Gastroesophageal sphincter (tissue), 4 donors: ENCODE measurements around the gene MTR. TPM values are rescaled to one million over a fixed set of nuclear protein-coding genes. Genes with fewer than 3 reads are reported as not detected.

Source experiments
- ATAC-seq: fragments of 150-250 bp; one replicate; pipeline ENCODE4 v1.9.1; 2016; ENCODE audit warnings: mild to moderate bottlenecking, moderate library complexity
- H3K27ac ChIP-seq, 4 donors: fragments of 200-600 bp; sonication (generic) in 3 of 4; 1 replicate in 3 of 4; 2 replicates in 1 of 4; pipeline ENCODE4 v1.5.1; 2016 to 2019
- H3K27me3 ChIP-seq: fragments of 200-600 bp; sonication (generic); one replicate; pipeline ENCODE4 v1.5.1; 2019
- H3K36me3 ChIP-seq, 2 donors: fragments of 200-600 bp; sonication (generic); one replicate each; pipeline ENCODE4 v1.5.1; 2019; ENCODE audit warnings: control low read depth in 1 of 2
- H3K4me1 ChIP-seq, 3 donors: fragments of 200-600 bp; sonication (generic); 1 replicate in 2 of 3; 2 replicates in 1 of 3; pipeline ENCODE4 v1.5.1; 2016 to 2019; ENCODE audit warnings: control low read depth in 2 of 3
- H3K4me3 ChIP-seq, 2 donors: fragments of 200-600 bp; sonication (generic); one replicate each; pipeline ENCODE4 v1.5.1; 2019; ENCODE audit warnings: mild to moderate bottlenecking in 1 of 2, moderate library complexity in 1 of 2
- H3K9me3 ChIP-seq, 3 donors: fragments of 200-600 bp; sonication (generic); one replicate each; pipeline ENCODE4 v1.5.1; 2017 to 2019; ENCODE audit warnings: control low read depth in 2 of 3
- CTCF ChIP-seq, 4 experiments: fragments of 200-600 bp in 2 of 4; fragments of 450-650 bp in 2 of 4; sonication (generic) in 1 of 4; IDR thresholded peaks; one replicate each; pipeline ENCODE4 v1.5.1; 2017 to 2019; ENCODE audit warnings: antibody characterized with exemption in 4 of 4, mild to moderate bottlenecking in 2 of 4, moderate library complexity in 2 of 4
- EP300 ChIP-seq: sonication (generic); formaldehyde crosslinking; IDR thresholded peaks from one replicate; pipeline ENCODE4 v1.6.1; 2017; ENCODE audit warnings: antibody characterized with exemption, mild to moderate bottlenecking
- POLR2A ChIP-seq, 2 donors: fragments of 450-650 bp; IDR thresholded peaks; one replicate each; pipeline ENCODE4 v1.6.1; 2017; ENCODE audit warnings: antibody characterized with exemption in 2 of 2, mild to moderate bottlenecking in 2 of 2, moderate library complexity in 1 of 2
- POLR2AphosphoS5 ChIP-seq: sonication (generic); formaldehyde crosslinking; IDR thresholded peaks from one replicate; pipeline ENCODE4 v1.6.1; 2017; ENCODE audit warnings: antibody characterized with exemption
- WGBS, 2 donors: methylation state at CpG; one replicate each; pipeline ENCODE4 v1.1.5; 2018; ENCODE audit warnings: low coverage in 1 of 2; 5-methylcytosine and 5-hydroxymethylcytosine counted together
- total RNA-seq, 4 donors: library from RNA; depleted of rRNA; stranded (reverse); fragments of >200 nt; gene quantifications; one replicate each; pipeline ENCODE4 v1.1.0, GENCODE V29; 2016

The MTR gene
- total RNA-seq, 4 donors from 2014 or later: 34.6 to 50.3 (median 38.9) TPM

DNA sequence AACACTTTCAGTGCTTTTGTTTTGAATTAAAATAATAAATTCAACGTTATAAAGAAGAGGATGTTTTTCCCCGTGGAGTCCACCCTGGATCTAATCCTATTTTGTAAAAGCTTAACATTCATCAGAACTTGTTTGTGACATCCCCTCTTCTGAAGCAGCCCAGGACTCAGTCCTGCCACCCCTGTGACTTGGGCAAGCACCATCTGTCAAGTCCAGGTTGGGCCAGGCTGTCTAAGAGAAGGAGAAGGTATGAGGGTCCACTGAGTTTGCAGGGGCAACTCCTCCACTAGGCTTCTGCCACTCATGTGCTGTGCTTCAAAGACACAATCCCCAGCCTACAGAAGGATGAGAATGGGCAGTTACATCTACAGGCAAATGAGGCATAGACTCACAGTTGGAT lies 149.5 kb downstream of the MTR start:
- no peak overlapping the region for H3K27ac ChIP-seq
- no peaks in the 10 kb centered on the region for H3K36me3 ChIP-seq
- TF ChIP-seq POLR2AphosphoS5 (no peak), POLR2A (IDR thresholded peaks at IDR 0.05) (no peak), CTCF (IDR thresholded peaks at IDR 0.05) (no peak), EP300 (no peak)
- H3K4me1 ChIP-seq: no peaks in the 10 kb centered on the region
- H3K9me3 ChIP-seq: no peaks in the 10 kb centered on the region
- H3K4me3 ChIP-seq: no peak overlapping the region
- no peak for ATAC-seq
- no peaks in the 10 kb centered on the region for H3K27me3 ChIP-seq
- WGBS, 2 donors: 37 to 67% methylated on average over 2 of the region's 2 CpGs

- no peaks in the 10 kb centered on the region for H3K4me1 ChIP-seq
- no peak overlapping the region for H3K27ac ChIP-seq
- no peaks in the 10 kb centered on the region for H3K27me3 ChIP-seq
- no peaks in the 10 kb centered on the region for H3K9me3 ChIP-seq
- H3K36me3 ChIP-seq: no peaks in the 10 kb centered on the region
- no peak overlapping the region for H3K4me3 ChIP-seq
- no peak for TF ChIP-seq CTCF (IDR thresholded peaks at IDR 0.05)
- no peak for TF ChIP-seq POLR2AphosphoS5
- TF ChIP-seq POLR2A (IDR thresholded peaks at IDR 0.05): no peak
- TF ChIP-seq EP300: no peak
- ATAC-seq: no peak
- WGBS, 2 donors: 100% methylated on average over 1 to 3 of the region's 3 CpGs
Observed at GRCh38 chr1:236945002-236945401, 149.9 kb downstream of the MTR start.

- Histone ChIP-seq H3K27me3 (no peaks in the 10 kb centered on the region), H3K27ac (no peak overlapping the region), H3K4me3 (no peak overlapping the region), H3K9me3 (no peaks in the 10 kb centered on the region), H3K4me1 (peaks cover 0 to 13% (median 0%) of the 10 kb centered on the region in 3 donors), H3K36me3 (no peaks in the 10 kb centered on the region)
- TF ChIP-seq EP300 (no peak), POLR2AphosphoS5 (no peak), CTCF (IDR thresholded peaks at IDR 0.05) (no peak), POLR2A (IDR thresholded peaks at IDR 0.05) (no peak)
- WGBS, 2 donors: 54% methylated on average over 8 of the region's 8 CpGs; no CpG with 5 or more reads in 1 of the 2 donors
- no peak for ATAC-seq
Observed at GRCh38 chr1:236947794-236948193, 152.7 kb downstream of the MTR start.

DNA sequence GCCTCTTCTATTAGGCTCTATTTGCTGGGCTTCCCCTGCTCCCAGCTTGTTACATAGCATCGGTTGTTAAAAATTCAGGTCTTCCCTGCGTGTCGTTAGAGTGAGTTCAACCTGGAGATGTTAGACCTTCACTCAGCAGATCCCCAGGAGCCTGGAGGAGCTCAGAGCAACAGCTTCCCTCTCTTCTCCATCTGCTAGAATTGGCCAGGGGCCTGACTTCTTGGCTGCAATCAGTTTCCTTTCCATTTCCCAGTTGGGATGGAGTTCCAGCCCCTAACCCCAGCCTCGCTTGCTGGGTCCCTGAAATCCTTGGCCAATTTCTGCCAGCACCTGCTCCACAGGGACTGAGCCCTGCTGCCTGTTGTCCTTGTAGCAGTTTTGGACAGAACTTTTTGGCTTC lies 153.3 kb downstream of the MTR start:
- H3K4me3 ChIP-seq: no peak overlapping the region
- no peak for TF ChIP-seq EP300
- TF ChIP-seq POLR2AphosphoS5: no peak
- TF ChIP-seq CTCF (IDR thresholded peaks at IDR 0.05): no peak
- TF ChIP-seq POLR2A (IDR thresholded peaks at IDR 0.05): no peak
- ATAC-seq: no peak
- peaks cover 0 to 19% (median 3%) of the 10 kb centered on the region in 3 donors for H3K4me1 ChIP-seq
- no peaks in the 10 kb centered on the region for H3K36me3 ChIP-seq
- no peaks in the 10 kb centered on the region for H3K9me3 ChIP-seq
- H3K27ac ChIP-seq: no peak overlapping the region
- 64 to 90% methylated on average over 2 to 4 of the region's 4 CpGs for WGBS, 2 donors
- no peaks in the 10 kb centered on the region for H3K27me3 ChIP-seq

GRCh38 chr1:236948996-236949395 lies 153.9 kb downstream of the MTR start:
- Histone ChIP-seq H3K27me3 (no peaks in the 10 kb centered on the region), H3K27ac (no peak overlapping the region), H3K4me3 (no peak overlapping the region), H3K9me3 (no peaks in the 10 kb centered on the region), H3K36me3 (no peaks in the 10 kb centered on the region), H3K4me1 (peaks cover 0 to 24% (median 3%) of the 10 kb centered on the region in 3 donors)
- WGBS, 2 donors: 82 to 83% methylated on average over 2 to 5 of the region's 6 CpGs
- TF ChIP-seq POLR2AphosphoS5 (no peak), POLR2A (IDR thresholded peaks at IDR 0.05) (no peak), CTCF (IDR thresholded peaks at IDR 0.05) (no peak), EP300 (no peak)
- no peak for ATAC-seq
